Right lobe of liver (tissue), 6 donors: Measurements from ENCODE around the gene TLR9. TPM values are rescaled to one million over a fixed set of nuclear protein-coding genes. Genes with fewer than 3 reads are reported as not detected.
A peak's percentile ranks its signal among the peaks of the same experiment; 100 is the strongest.

Experiments
- ATAC-seq, 4 donors: fragments of 200-7000 bp; cut with Tn5 transposase; one replicate each; pipeline ENCODE4 v1.9.1; 2020; ENCODE audit warnings: mild to moderate bottlenecking in 4 of 4, moderate library complexity in 4 of 4
- DNase-seq, 3 donors: peaks; one replicate each; pipeline ENCODE4 v3.0.0-alpha.2; 2020
- H3K27ac ChIP-seq, 3 donors: fragments of 200-600 bp; one replicate each; pipeline ENCODE4 v1.8.0; 2022
- H3K27me3 ChIP-seq, 2 donors: fragments of 200-600 bp; one replicate each; pipeline ENCODE4 v1.8.0; 2022
- H3K36me3 ChIP-seq, 4 donors: fragments of 200-600 bp; sonication (generic) in 1 of 4; one replicate each; pipeline versions ENCODE4 v1.5.1 to v1.8.0; 2017 to 2022; ENCODE audit warnings: control low read depth in 1 of 4
- H3K4me1 ChIP-seq, 4 donors: fragments of 200-600 bp; sonication (generic) in 1 of 4; one replicate each; pipeline versions ENCODE4 v1.5.1 to v1.8.0; 2017 to 2022; ENCODE audit warnings: control low read depth in 1 of 4
- H3K4me3 ChIP-seq, 3 donors: fragments of 200-600 bp; one replicate each; pipeline ENCODE4 v1.8.0; 2022
- H3K9me3 ChIP-seq, 4 donors: fragments of 200-600 bp; sonication (generic) in 1 of 4; one replicate each; pipeline versions ENCODE4 v1.5.1 to v1.8.0; 2017 to 2022; ENCODE audit warnings: control low read depth in 1 of 4
- POLR2A ChIP-seq: fragments of 450-650 bp; IDR thresholded peaks from one replicate; pipeline ENCODE4 v1.6.1; 2017; ENCODE audit warnings: antibody characterized with exemption, mild to moderate bottlenecking
- WGBS: methylation state at CpG from one replicate; pipeline ENCODE4 v1.1.6; 2018; ENCODE audit warnings: low coverage, low lambda C conversion rate; ENCODE audit not compliant: insufficient coverage; ENCODE audit errors: missing lambda C conversion rate; 5-methylcytosine and 5-hydroxymethylcytosine counted together
- intact Hi-C, 2 donors: fragments of 100-400 bp; cut with DNase I; formaldehyde crosslinking; loops; one replicate each; pipeline versions ENCODE4 v1.11.2 to v1.14.1; 2022
- total RNA-seq, 6 experiments: library from RNA; depleted of rRNA in 2 of 6; stranded (reverse); fragments of >200 nt in 2 of 6; fragmentation: NEBNext Ultra II Directional in 3 of 6; extraction: Animal tissue kit (Norgen Biotek cat#: 25700) in 3 of 6; gene quantifications; one replicate each; pipeline versions ENCODE4 v1.1.0 to v1.2.4, GENCODE V29; 2016 to 2023
- TF ChIP-seq, protein P1 (sequence below), 4 donors: fragments of 200-600 bp in 3 of 4; fragments of 450-650 bp in 1 of 4; IDR thresholded peaks; one replicate each; pipeline versions ENCODE4 v1.5.1 to v1.8.0; 2016 to 2022; ENCODE audit warnings: antibody characterized with exemption in 4 of 4, mild to moderate bottlenecking in 2 of 4
- donor health status: DM: no; HTN: yes; CAD: no.
- donor health status: DM: no; HTN: no; CAD: no.
- donor health status: DM: no; HTN: no; CAD: no.
- donor health status: DM: no; HTN: yes; CAD: no.
- donor health status: DM: no; HTN: yes; CAD: no.

Gene TLR9
- total RNA-seq, 6 experiments from 2014 or later = 0.12 to 0.59 (median 0.24) TPM; not detected in 2

DNA sequence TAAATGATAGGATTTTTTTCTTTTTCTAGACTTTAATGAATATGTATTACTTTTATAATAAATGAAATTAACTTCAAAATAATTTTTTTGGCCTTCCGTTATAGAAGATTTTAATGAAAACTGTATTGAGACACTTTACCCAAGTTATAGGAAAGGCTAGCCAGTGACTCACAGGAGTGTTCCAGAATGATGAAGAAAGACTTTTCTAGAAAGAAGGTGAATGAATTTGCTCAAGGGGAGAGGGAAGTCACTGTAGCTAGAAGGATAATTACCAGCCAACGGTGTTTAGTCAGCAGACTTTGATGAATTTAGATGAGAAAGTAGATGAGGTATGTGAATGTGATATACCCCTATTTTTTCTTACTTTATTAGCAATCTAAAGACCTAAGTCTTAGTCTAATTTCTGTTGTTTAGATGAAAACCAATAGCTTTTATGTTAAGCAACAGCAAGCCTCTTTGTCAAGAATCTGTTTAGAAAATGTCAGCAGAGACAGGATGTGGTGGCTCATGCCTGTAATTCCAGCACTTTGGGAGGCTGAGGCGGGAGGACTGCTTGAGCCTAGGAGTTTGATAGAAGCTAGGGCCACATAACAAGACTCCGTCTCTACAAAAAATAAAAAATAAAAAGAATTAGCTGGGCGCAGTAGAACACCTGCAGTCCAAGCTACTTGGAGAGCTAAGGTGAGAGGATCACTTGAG is 24.3 kb downstream of the TLR9 start:
- TF ChIP-seq, protein P1, sequence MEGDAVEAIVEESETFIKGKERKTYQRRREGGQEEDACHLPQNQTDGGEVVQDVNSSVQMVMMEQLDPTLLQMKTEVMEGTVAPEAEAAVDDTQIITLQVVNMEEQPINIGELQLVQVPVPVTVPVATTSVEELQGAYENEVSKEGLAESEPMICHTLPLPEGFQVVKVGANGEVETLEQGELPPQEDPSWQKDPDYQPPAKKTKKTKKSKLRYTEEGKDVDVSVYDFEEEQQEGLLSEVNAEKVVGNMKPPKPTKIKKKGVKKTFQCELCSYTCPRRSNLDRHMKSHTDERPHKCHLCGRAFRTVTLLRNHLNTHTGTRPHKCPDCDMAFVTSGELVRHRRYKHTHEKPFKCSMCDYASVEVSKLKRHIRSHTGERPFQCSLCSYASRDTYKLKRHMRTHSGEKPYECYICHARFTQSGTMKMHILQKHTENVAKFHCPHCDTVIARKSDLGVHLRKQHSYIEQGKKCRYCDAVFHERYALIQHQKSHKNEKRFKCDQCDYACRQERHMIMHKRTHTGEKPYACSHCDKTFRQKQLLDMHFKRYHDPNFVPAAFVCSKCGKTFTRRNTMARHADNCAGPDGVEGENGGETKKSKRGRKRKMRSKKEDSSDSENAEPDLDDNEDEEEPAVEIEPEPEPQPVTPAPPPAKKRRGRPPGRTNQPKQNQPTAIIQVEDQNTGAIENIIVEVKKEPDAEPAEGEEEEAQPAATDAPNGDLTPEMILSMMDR (IDR thresholded peaks at IDR 0.05) = no peak
- TF ChIP-seq POLR2A = no peak
- Histone ChIP-seq H3K27me3 (no peaks in the 10 kb centered on the region), H3K27ac (peak overlapping the region; percentile 41 to 99 (median 98)), H3K9me3 (no peaks in the 10 kb centered on the region), H3K36me3 (peaks cover 4 to 74% (median 25%) of the 10 kb centered on the region in 4 donors), H3K4me3 (peak overlapping the region in 2 of 3 donors; percentile 86 to 92), H3K4me1 (peaks cover 0 to 58% (median 23%) of the 10 kb centered on the region in 4 donors)
- 51% methylated on average over 5 of the region's 5 CpGs for WGBS
- intact Hi-C loops = no loop called here
- ATAC-seq = no peak
- DNase-seq = peak in 1 of 3 donors; percentile 15

DNA sequence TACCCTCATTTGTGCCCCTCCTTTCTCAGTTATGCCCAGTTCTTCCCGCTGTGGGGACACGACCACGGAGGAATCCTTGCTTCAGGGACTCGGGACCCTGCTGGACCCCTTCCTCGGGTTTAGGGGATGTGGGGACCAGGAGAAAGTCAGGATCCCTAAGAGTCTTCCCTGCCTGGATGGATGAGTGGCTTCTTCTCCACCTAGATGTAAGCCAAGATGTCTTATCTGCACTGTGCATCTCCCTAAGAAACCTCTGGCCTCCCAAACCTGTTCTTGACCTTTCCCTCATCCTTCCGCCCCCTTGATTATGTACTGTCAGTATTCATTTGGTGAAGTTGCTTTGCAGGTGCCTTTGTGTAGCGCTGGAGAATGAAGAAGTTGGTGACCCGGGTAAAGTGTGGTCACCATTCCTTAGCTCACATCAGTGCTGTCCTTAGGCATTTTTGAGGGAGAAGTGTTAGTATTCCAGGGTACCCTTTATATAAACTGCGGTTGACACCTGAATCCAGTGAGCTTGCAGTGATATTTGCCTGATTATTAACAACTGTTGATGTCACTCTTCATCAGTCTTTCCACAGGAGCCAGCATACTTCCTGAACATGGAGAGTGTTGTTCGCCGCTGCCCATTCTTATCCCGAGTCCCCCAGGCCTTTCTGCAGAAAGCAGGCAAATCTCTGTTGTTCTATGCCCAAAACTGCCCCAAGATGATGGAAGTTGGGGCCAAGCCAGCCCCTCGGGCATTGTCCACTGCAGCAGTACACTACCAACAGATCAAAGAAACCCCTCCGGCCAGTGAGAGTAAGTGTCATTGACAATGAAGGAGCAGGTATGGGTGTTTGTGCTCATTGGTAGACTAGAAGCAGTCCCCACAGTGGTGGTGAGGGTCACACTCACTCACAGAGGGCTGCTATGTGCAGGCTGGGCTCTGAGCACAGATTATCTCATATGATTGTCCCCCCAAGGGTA is 26.5 kb downstream of the TLR9 start:
- intact Hi-C loops = no loop called here
- H3K4me1 ChIP-seq = peaks cover 0 to 52% (median 14%) of the 10 kb centered on the region in 4 donors
- H3K27ac ChIP-seq = peak overlapping the region; percentile 94 to 99 (median 98)
- no peaks in the 10 kb centered on the region for H3K27me3 ChIP-seq
- ATAC-seq (peak; percentile 1 to 12 (median 3)), DNase-seq (peak in 1 of 3 donors; percentile 53)
- TF ChIP-seq, protein P1 (IDR thresholded peaks at IDR 0.05) = no peak
- no peak for TF ChIP-seq POLR2A
- H3K36me3 ChIP-seq = peaks cover 0 to 52% (median 15%) of the 10 kb centered on the region in 4 donors
- H3K9me3 ChIP-seq = no peaks in the 10 kb centered on the region
- WGBS = 10% methylated on average over 11 of the region's 14 CpGs
- H3K4me3 ChIP-seq = peak overlapping the region; percentile 86 to 97 (median 92)

DNA sequence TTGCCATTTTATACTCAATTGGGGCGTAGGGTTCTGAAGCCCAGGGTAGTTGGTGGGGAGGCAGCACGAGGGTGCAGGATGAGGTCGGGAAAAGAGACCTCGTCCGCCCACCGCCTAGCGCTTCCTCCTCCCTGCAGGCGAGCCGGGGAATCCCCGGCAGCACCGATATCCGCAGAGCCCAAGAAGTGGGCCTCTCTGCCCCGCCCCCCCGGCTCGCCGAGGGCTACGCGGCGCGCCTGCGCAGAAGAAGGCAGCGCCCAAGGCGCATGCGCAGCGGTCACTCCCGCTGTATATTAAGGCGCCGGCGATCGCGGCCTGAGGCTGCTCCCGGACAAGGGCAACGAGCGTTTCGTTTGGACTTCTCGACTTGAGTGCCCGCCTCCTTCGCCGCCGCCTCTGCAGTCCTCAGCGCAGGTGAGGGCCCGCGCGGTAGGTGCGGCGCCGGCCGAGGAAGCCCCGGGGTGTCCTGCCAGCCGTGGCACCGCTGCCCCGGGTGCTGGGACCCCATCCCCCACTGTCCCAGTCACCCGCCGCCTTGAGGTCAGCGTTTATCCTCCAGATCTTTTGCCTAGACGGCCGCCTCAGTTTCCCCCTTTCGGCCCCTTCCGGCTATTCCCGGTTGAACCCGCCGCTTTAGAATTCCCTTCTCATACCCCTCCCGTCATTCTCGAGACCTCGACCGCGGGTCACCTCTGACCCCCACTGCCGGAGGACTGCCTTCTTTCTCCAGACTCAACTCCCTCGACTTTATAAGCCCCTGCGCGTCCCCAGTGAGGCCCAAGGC is 27.4 kb downstream of the TLR9 start, which contains the start of gene ALAS1:
ALAS1 (plus strand) TSS at position 319 of the 784 bp plus-strand sequence. CDS start 1,082 bp downstream, outside the sequence.
- Histone ChIP-seq H3K27me3 (no peaks in the 10 kb centered on the region), H3K4me1 (peaks cover 0 to 44% (median 10%) of the 10 kb centered on the region in 4 donors), H3K9me3 (no peaks in the 10 kb centered on the region), H3K27ac (peak within 1 kb of the TSS; percentile 94 to 99 (median 98)), H3K36me3 (peaks cover 0 to 43% (median 10%) of the 10 kb centered on the region in 4 donors), H3K4me3 (peak within 1 kb of the TSS; percentile 86 to 97 (median 92))
- ATAC-seq (peak; percentile 68 to 79 (median 74)), DNase-seq (peak; percentile 93 to 95 (median 93))
- WGBS = under 1% methylated on average over 28 of the region's 71 CpGs
- intact Hi-C loops = no loop called here
- TF ChIP-seq, protein P1 (IDR thresholded peaks at IDR 0.05) = peak in 1 of 4 donors; percentile 22
- peak; percentile 99 for TF ChIP-seq POLR2A

DNA sequence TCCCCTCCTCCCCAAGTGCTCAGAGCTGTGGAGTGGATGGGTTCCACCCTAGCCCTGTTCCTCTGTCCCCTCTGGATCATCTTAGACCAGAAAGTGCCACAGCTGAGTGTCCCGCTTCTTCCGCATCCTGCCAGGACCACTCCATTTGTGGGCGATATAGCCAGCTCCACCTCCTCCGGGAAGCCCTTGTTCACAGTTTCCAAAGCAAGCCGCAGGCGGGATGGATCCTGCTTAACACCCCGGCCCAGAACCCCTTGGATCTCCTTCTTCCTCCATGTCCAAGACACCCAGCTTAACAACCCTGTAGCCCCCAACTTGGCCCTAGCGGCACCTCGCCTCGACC is 28.0 kb downstream of the TLR9 start:
- peaks cover 0 to 43% (median 10%) of the 10 kb centered on the region in 4 donors for H3K4me1 ChIP-seq
- no peaks in the 10 kb centered on the region for H3K27me3 ChIP-seq
- H3K4me3 ChIP-seq = peak overlapping the region; percentile 86 to 97 (median 92)
- TF ChIP-seq, protein P1 (IDR thresholded peaks at IDR 0.05) = no peak
- TF ChIP-seq POLR2A = no peak
- H3K27ac ChIP-seq = peak overlapping the region; percentile 94 to 99 (median 98)
- H3K9me3 ChIP-seq = no peaks in the 10 kb centered on the region
- intact Hi-C loops = no loop called here
- ATAC-seq (no peak), DNase-seq (no peak)
- 56% methylated on average over 7 of the region's 10 CpGs for WGBS
- peaks cover 0 to 37% (median 6%) of the 10 kb centered on the region in 4 donors for H3K36me3 ChIP-seq
